HUES64 (cell line): Measurements from ENCODE around the gene CHMP4A.

Source experiments
- H3K27ac ChIP-seq: 2 replicates; pipeline ENCODE4 v1.7.0; 2013; ENCODE audit warnings: low read depth, low read length, inconsistent platforms
- H3K27me3 ChIP-seq: 2 replicates; pipeline ENCODE4 v1.6.1; 2013; ENCODE audit warnings: mild to moderate bottlenecking, low read length; ENCODE audit not compliant: insufficient read depth
- H3K36me3 ChIP-seq: 2 replicates; pipeline ENCODE4 v1.6.1; 2013; ENCODE audit warnings: mild to moderate bottlenecking, low read length; ENCODE audit not compliant: insufficient read depth
- H3K4me1 ChIP-seq: 2 replicates; pipeline ENCODE4 v1.6.1; 2013; ENCODE audit warnings: mild to moderate bottlenecking, low read length, moderate library complexity; ENCODE audit not compliant: insufficient read depth
- H3K4me3 ChIP-seq: 2 replicates; pipeline ENCODE4 v1.5.1; 2013; ENCODE audit warnings: mild to moderate bottlenecking, low read length, moderate library complexity
- H3K9ac ChIP-seq: 2 replicates; pipeline ENCODE4 v1.6.1; 2013; ENCODE audit warnings: mild to moderate bottlenecking, low read depth, low read length
- H3K9me3 ChIP-seq: 2 replicates; pipeline ENCODE4 v1.6.1; 2013; ENCODE audit warnings: low read depth, low read length; ENCODE audit not compliant: insufficient read depth
- WGBS: fragments of 150-250, 120-280 bp; methylation state at CpG from one replicate; pipeline ENCODE4 v1.1.7; 2013; ENCODE audit warnings: missing lambda C conversion rate; 5-methylcytosine and 5-hydroxymethylcytosine counted together

Gene CHMP4A

DNA sequence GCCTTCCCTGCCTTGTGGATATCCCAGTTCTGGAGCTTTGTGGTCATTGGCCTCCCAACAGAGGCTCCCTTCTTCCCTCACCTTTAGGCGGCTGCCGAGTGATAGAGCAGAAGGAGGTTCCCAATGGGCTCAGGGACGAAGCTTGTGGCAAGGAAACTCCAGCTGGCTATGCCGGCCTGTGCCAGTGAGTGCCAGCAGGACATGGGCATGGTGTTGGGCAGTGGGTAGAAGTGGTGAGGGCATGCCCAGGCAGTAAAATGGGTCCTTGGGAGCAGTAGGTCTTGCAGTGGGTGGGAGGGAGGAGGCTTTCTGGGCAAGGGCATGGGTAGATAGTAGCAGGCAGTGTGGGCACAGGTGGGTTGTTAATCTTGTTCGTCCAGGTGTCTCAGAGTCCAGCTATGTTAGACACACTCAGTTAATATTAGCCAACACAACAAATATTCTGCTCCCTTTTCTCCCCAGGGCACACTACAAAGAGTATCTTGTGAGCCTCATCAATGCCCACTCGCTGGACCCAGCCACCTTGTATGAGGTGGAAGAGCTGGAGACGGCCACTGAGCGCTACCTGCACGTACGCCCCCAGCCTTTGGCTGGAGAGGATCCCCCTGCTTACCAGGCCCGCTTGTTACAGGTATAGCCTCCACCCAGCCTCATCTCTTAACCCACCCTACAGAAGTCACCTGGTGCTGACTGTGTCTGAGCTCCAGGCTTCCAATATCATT, 53.4 kb downstream of the CHMP4A start:
- Histone ChIP-seq H3K9ac (no peak overlapping the region), H3K27ac (no peak overlapping the region), H3K36me3 (peaks cover 70% of the 10 kb centered on the region), H3K4me1 (peaks cover 3% of the 10 kb centered on the region; the same call in 1 of the 2 replicates), H3K27me3 (no peaks in the 10 kb centered on the region), H3K4me3 (no peak overlapping the region), H3K9me3 (no peaks in the 10 kb centered on the region)
- WGBS = 94% methylated on average over 11 of the region's 11 CpGs
